Neural cell (in vitro differentiated cells): ENCODE measurements around the gene ITGB2.

Source experiments
- CTCF ChIP-seq: fragments of 450-650 bp; IDR thresholded peaks from 2 replicates; pipeline ENCODE4 v1.5.1; 2014; ENCODE audit warnings: antibody characterized with exemption, mild to moderate bottlenecking, moderate library complexity; ENCODE audit not compliant: poor library complexity, severe bottlenecking
- EP300 ChIP-seq: fragments of 450-650 bp; conservative IDR thresholded peaks from 2 replicates; pipeline ENCODE4 v1.6.1; 2014; ENCODE audit warnings: antibody characterized with exemption, mild to moderate bottlenecking, moderate library complexity; ENCODE audit not compliant: poor library complexity, severe bottlenecking
- EZH2 ChIP-seq: fragments of 200-600, 300-800 bp; shearing (Covaris generic), sonication (generic); IDR thresholded peaks from 2 replicates; pipeline ENCODE4 v1.6.1; 2014; ENCODE audit warnings: antibody characterized with exemption, low read length, borderline replicate concordance, mild to moderate bottlenecking; ENCODE audit not compliant: insufficient read depth, poor library complexity, severe bottlenecking
- RAD21 ChIP-seq: fragments of 450-650 bp; conservative IDR thresholded peaks from 2 replicates; pipeline ENCODE4 v1.6.1; 2014; ENCODE audit warnings: antibody characterized with exemption, mild to moderate bottlenecking, moderate library complexity
- REST ChIP-seq: IDR thresholded peaks from 2 replicates; pipeline ENCODE4 v1.6.1; 2012; ENCODE audit warnings: borderline replicate concordance

GRCh38 chr21:44876849-44877575 is 43.7 kb downstream of the ITGB2 start:
- no peak for TF ChIP-seq RAD21
- TF ChIP-seq CTCF = no peak
- TF ChIP-seq REST = no peak
- no peak for TF ChIP-seq EP300
- no peak for TF ChIP-seq EZH2
